Activated CD4-positive, alpha-beta memory T cell treated with anti-CD3 and anti-CD28 coated beads for 36 hours (primary cell): ENCODE results near the gene RGPD8. TPM values are rescaled to one million over a fixed set of nuclear protein-coding genes. Genes with fewer than 3 reads are reported as not detected.

ENCODE experiments used
- CTCF ChIA-PET: fragments of 350-600 bp; sonication (Branson Sonifier 250); formaldehyde crosslinking; loops from one replicate; lab custom pipeline; 2021; ENCODE audit warnings: antibody characterized with exemption, inconsistent platforms; lab: Charles Lee
- POLR2A ChIA-PET: fragments of 350-600 bp; sonication (Branson Sonifier 250); formaldehyde crosslinking; loops from one replicate; lab custom pipeline; 2021; ENCODE audit warnings: antibody characterized with exemption; lab: Charles Lee
- DNase-seq: peaks from one replicate; pipeline ENCODE4 v3.0.0-alpha.2; 2020
- H3K27ac Mint-ChIP-seq: one replicate; pipeline ENCODE4 v1.8.0; 2021; ENCODE audit warnings: mixed read lengths
- H3K27me3 Mint-ChIP-seq: one replicate; pipeline ENCODE4 v1.8.0; 2021; ENCODE audit warnings: mixed read lengths
- H3K36me3 Mint-ChIP-seq: one replicate; pipeline ENCODE4 v1.8.0; 2021; ENCODE audit warnings: mixed read lengths
- H3K4me1 Mint-ChIP-seq: one replicate; pipeline ENCODE4 v1.8.0; 2021; ENCODE audit warnings: low read depth, mixed read lengths
- H3K4me3 Mint-ChIP-seq: one replicate; pipeline ENCODE4 v1.8.0; 2021; ENCODE audit warnings: mild to moderate bottlenecking, mixed read lengths
- H3K9me3 Mint-ChIP-seq: one replicate; pipeline ENCODE4 v1.8.0; 2021; ENCODE audit warnings: mixed read lengths
- intact Hi-C: fragments of 100-400 bp; cut with micrococcal nuclease; formaldehyde crosslinking; loops from one replicate; pipeline ENCODE4 v1.15.1; 2023
- total RNA-seq, 2 experiments: library from RNA; stranded (reverse); gene quantifications; one replicate each; pipeline ENCODE4 v1.2.3, GENCODE V29; 2021

The RGPD8 gene
- total RNA-seq, 2 experiments from 2014 or later = 14.7 to 16.0 TPM

GRCh38 chr2:112345030-112346027 is 88.1 kb downstream of the RGPD8 start:
- Mint-ChIP-seq H3K4me1 (peaks cover 3% of the 10 kb centered on the region), H3K27ac (no peak overlapping the region), H3K4me3 (no peak overlapping the region), H3K27me3 (no peaks in the 10 kb centered on the region), H3K9me3 (no peaks in the 10 kb centered on the region), H3K36me3 (no peaks in the 10 kb centered on the region)
- CTCF ChIA-PET = interaction anchor here (0.6 kb wide), 1 partner anchor 102 kb away, joined by 3 read pairs; no protein-coding TSS in a partner anchor
- intact Hi-C loops = no loop called here
- no peak for DNase-seq
- POLR2A ChIA-PET = no interaction called here

GRCh38 chr2:112343827-112344585 is 89.4 kb downstream of the RGPD8 start:
- Mint-ChIP-seq H3K27me3 (no peaks in the 10 kb centered on the region), H3K4me3 (no peak overlapping the region), H3K36me3 (no peaks in the 10 kb centered on the region), H3K9me3 (no peaks in the 10 kb centered on the region), H3K27ac (no peak overlapping the region), H3K4me1 (peaks cover 3% of the 10 kb centered on the region)
- ChIA-PET CTCF (interaction anchor here (1.3 kb wide), 1 partner anchor 222 kb away, joined by 3 read pairs; no protein-coding TSS in a partner anchor), POLR2A (no interaction called here)
- intact Hi-C loops = no loop called here
- no peak for DNase-seq

- no peaks in the 10 kb centered on the region for H3K27me3 Mint-ChIP-seq
- intact Hi-C loops = no loop called here
- no peak overlapping the region for H3K27ac Mint-ChIP-seq
- ChIA-PET POLR2A (no interaction called here), CTCF (no interaction called here)
- H3K36me3 Mint-ChIP-seq = no peaks in the 10 kb centered on the region
- H3K9me3 Mint-ChIP-seq = no peaks in the 10 kb centered on the region
- peaks cover 3% of the 10 kb centered on the region for H3K4me1 Mint-ChIP-seq
- no peak for DNase-seq
- H3K4me3 Mint-ChIP-seq = no peak overlapping the region
Observed at GRCh38 chr2:112342067-112342550, 91.3 kb downstream of the RGPD8 start.

GRCh38 chr2:112340475-112341267 is 92.8 kb downstream of the RGPD8 start:
- no peaks in the 10 kb centered on the region for H3K36me3 Mint-ChIP-seq
- intact Hi-C loops = no loop called here
- H3K4me3 Mint-ChIP-seq = no peak overlapping the region
- H3K4me1 Mint-ChIP-seq = peaks cover 3% of the 10 kb centered on the region
- H3K27me3 Mint-ChIP-seq = no peaks in the 10 kb centered on the region
- no peaks in the 10 kb centered on the region for H3K9me3 Mint-ChIP-seq
- no peak overlapping the region for H3K27ac Mint-ChIP-seq
- DNase-seq = no peak
- POLR2A ChIA-PET = no interaction called here
- CTCF ChIA-PET = no interaction called here

GRCh38 chr2:112339986-112340385 is 93.5 kb downstream of the RGPD8 start:
- Mint-ChIP-seq H3K36me3 (no peaks in the 10 kb centered on the region), H3K4me3 (no peak overlapping the region), H3K27me3 (no peaks in the 10 kb centered on the region), H3K9me3 (no peaks in the 10 kb centered on the region), H3K4me1 (peaks cover 3% of the 10 kb centered on the region), H3K27ac (no peak overlapping the region)
- CTCF ChIA-PET = no interaction called here
- intact Hi-C loops = no loop called here
- no peak for DNase-seq
- POLR2A ChIA-PET = no interaction called here

- CTCF ChIA-PET = no interaction called here
- no peak for DNase-seq
- POLR2A ChIA-PET = no interaction called here
- Mint-ChIP-seq H3K4me1 (no peaks in the 10 kb centered on the region), H3K27ac (no peak overlapping the region), H3K4me3 (no peak overlapping the region), H3K9me3 (no peaks in the 10 kb centered on the region), H3K36me3 (no peaks in the 10 kb centered on the region), H3K27me3 (no peaks in the 10 kb centered on the region)
- intact Hi-C loops = no loop called here
Observed at GRCh38 chr2:112335600-112335999, 97.8 kb downstream of the RGPD8 start.

- intact Hi-C loops = no loop called here
- POLR2A ChIA-PET = no interaction called here
- CTCF ChIA-PET = no interaction called here
- no peak overlapping the region for H3K4me3 Mint-ChIP-seq
- H3K9me3 Mint-ChIP-seq = no peaks in the 10 kb centered on the region
- H3K36me3 Mint-ChIP-seq = peaks cover 3% of the 10 kb centered on the region
- no peaks in the 10 kb centered on the region for H3K27me3 Mint-ChIP-seq
- H3K4me1 Mint-ChIP-seq = no peaks in the 10 kb centered on the region
- no peak for DNase-seq
- no peak overlapping the region for H3K27ac Mint-ChIP-seq
Observed at GRCh38 chr2:112332123-112332696, 101.2 kb downstream of the RGPD8 start.

GRCh38 chr2:112322919-112323318 is 110.5 kb downstream of the RGPD8 start:
- POLR2A ChIA-PET = no interaction called here
- Mint-ChIP-seq H3K27me3 (no peaks in the 10 kb centered on the region), H3K36me3 (peaks cover 9% of the 10 kb centered on the region), H3K4me3 (no peak overlapping the region), H3K27ac (no peak overlapping the region), H3K9me3 (no peaks in the 10 kb centered on the region), H3K4me1 (no peaks in the 10 kb centered on the region)
- CTCF ChIA-PET = no interaction called here
- intact Hi-C loops = no loop called here
- no peak for DNase-seq

GRCh38 chr2:112321375-112322320 is 111.8 kb downstream of the RGPD8 start:
- CTCF ChIA-PET = no interaction called here
- intact Hi-C loops = no loop called here
- H3K36me3 Mint-ChIP-seq = peaks cover 6% of the 10 kb centered on the region
- no peaks in the 10 kb centered on the region for H3K27me3 Mint-ChIP-seq
- H3K4me3 Mint-ChIP-seq = no peak overlapping the region
- H3K27ac Mint-ChIP-seq = no peak overlapping the region
- no peak for DNase-seq
- no peaks in the 10 kb centered on the region for H3K4me1 Mint-ChIP-seq
- H3K9me3 Mint-ChIP-seq = no peaks in the 10 kb centered on the region
- POLR2A ChIA-PET = no interaction called here
